ENCODE data around the gene GLT8D1.

Gene GLT8D1

GRCh38 chr3:52743721-52744120 is 38.1 kb upstream of the GLT8D1 start:
- ChIA-PET CTCF (interaction anchor here (1.0 kb wide), 1 partner anchor 77 kb away, joined by 4 read pairs; no protein-coding TSS in a partner anchor), POLR2A (no interaction called here)
- Histone ChIP-seq H3K4me3 (ENCODE audit: low read depth, low read length) (no peak overlapping the region), H3K4me1 (ENCODE audit: control insufficient read depth, insufficient read depth, low read length) (no peaks in the 10 kb centered on the region), H3K27ac (ENCODE audit: extremely low read depth, low read depth, low read length) (no peak overlapping the region), H3K36me3 (ENCODE audit: control insufficient read depth in 2 of 2, insufficient read depth in 1 of 2, low read length in 2 of 2) (peaks cover 57 to 88% of the 10 kb centered on the region in 2 experiments), H3K9me3 (ENCODE audit: control insufficient read depth, insufficient read depth, low read depth, low read length) (no peaks in the 10 kb centered on the region)
- TF ChIP-seq ZNF140 (tag by site-specific recombination; IDR thresholded peaks at IDR 0.05) (no peak), EGR2 (tag by site-specific recombination; IDR thresholded peaks at IDR 0.05; ENCODE audit: low read depth) (no peak), GLIS1 (tag by site-specific recombination; IDR thresholded peaks at IDR 0.05) (no peak), TRIM28 (IDR thresholded peaks at IDR 0.05; ENCODE audit: borderline replicate concordance, low read length) (no peak), ZNF148 (tag by site-specific recombination; IDR thresholded peaks at IDR 0.05; ENCODE audit: borderline replicate concordance) (no peak), ZNF121 (tag by site-specific recombination; IDR thresholded peaks at IDR 0.05) (no peak), BCL11B (tag by site-specific recombination; IDR thresholded peaks at IDR 0.05; ENCODE audit: low read depth) (no peak), ZNF76 (tag by site-specific recombination; IDR thresholded peaks at IDR 0.05; ENCODE audit: borderline replicate concordance, low read depth) (no peak)

- CTCF ChIA-PET = interaction anchor here (1.0 kb wide), 1 partner anchor 78 kb away, joined by 4 read pairs; no protein-coding TSS in a partner anchor
- Histone ChIP-seq H3K4me1 (ENCODE audit: control insufficient read depth, insufficient read depth, low read length) (no peaks in the 10 kb centered on the region), H3K27ac (ENCODE audit: extremely low read depth, low read depth, low read length) (no peak overlapping the region), H3K36me3 (ENCODE audit: control insufficient read depth in 2 of 2, insufficient read depth in 1 of 2, low read length in 2 of 2) (peaks cover 60 to 88% of the 10 kb centered on the region in 2 experiments), H3K9me3 (ENCODE audit: control insufficient read depth, insufficient read depth, low read depth, low read length) (no peaks in the 10 kb centered on the region), H3K4me3 (ENCODE audit: low read depth, low read length) (no peak overlapping the region)
- TF ChIP-seq ZNF335 (tag by site-specific recombination; conservative IDR thresholded peaks at IDR 0.05) (no peak), ZNF121 (tag by site-specific recombination; IDR thresholded peaks at IDR 0.05) (no peak), FEZF1 (tag by site-specific recombination; IDR thresholded peaks at IDR 0.05) (no peak), ZSCAN30 (tag by site-specific recombination; IDR thresholded peaks at IDR 0.05) (no peak), SP7 (tag by site-specific recombination; IDR thresholded peaks at IDR 0.05) (no peak), ZNF513 (tag by site-specific recombination; IDR thresholded peaks at IDR 0.05) (no peak), PRDM2 (tag by site-specific recombination; IDR thresholded peaks at IDR 0.05; ENCODE audit: borderline replicate concordance) (no peak), ZNF529 (tag by site-specific recombination; IDR thresholded peaks at IDR 0.05; ENCODE audit: insufficient replicate concordance) (no peak), KLF8 (tag by site-specific recombination; IDR thresholded peaks at IDR 0.05) (no peak), ZNF37A (tag by site-specific recombination; IDR thresholded peaks at IDR 0.05) (no peak), SP2 (tag by site-specific recombination; IDR thresholded peaks at IDR 0.05) (no peak), ZNF560 (tag by site-specific recombination; IDR thresholded peaks at IDR 0.05; ENCODE audit: borderline replicate concordance) (no peak), ZNF549 (tag by site-specific recombination; IDR thresholded peaks at IDR 0.05) (no peak)
- POLR2A ChIA-PET = no interaction called here
Measured at GRCh38 chr3:52743152-52743551, 37.6 kb upstream of the GLT8D1 start.
